ENCODE data around the gene IL10RB.

DNA sequence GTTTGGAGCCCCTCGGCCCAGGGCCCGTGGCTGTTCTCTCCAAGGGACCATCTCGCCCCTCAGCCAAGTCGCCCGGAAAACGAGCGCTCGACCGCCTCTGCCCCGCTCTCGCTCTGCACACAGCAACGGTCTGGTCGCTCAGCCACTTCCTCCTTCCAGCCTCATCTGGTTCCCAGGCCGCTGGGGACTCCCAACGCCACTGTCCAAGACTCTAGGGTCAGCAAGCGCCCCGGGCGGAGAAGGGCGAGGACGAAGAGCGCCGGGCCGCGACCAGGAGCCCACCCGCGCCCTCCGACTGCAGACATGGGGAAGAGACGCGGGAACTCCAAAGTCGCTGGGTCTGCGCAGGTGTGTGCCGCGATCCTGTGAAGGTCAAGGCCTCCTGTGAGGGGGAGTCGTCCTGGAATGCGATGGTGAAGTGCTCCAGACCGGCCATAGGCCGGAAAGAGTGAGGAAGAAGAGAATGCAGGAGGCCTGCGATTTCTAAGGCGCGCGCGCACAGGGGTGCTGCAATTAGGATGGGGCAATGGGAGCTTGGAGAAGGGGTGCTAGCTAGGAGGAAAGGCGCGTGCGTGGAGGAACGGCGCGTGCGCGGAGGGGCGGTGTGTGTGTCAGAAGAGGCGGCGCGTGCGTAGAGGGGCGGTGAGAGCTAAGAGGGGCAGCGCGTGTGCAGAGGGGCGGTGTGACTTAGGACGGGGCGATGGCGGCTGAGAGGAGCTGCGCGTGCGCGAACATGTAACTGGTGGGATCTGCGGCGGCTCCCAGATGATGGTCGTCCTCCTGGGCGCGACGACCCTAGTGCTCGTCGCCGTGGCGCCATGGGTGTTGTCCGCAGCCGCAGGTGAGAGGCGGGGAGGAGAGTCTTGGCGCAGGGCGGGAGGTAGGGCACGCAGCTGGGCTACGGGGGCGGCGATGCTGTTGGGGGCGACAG is 58.4 kb downstream of the IL10RB start, which contains the start of gene IFNAR1:
- no peak for TF ChIP-seq CTCF (IDR thresholded peaks at IDR 0.05)
- peak in 1 of 2 donors; percentile 74 for TF ChIP-seq POLR2A (IDR thresholded peaks at IDR 0.05)
